ENCODE measurements around the gene EVL. TPM values are rescaled to one million over a fixed set of nuclear protein-coding genes. Genes with fewer than 3 reads are reported as not detected.

The EVL gene
- total and polyA plus RNA-seq, 2 donors (not counting 1 experiment from before 2014, with no cell fraction given), result 23.5 to 28.1 TPM

- DNase-seq (ENCODE audit: low read depth in 2 of 2), result no peak
- no peak overlapping the region for H3K9ac ChIP-seq (ENCODE audit: insufficient read depth, low read length)
- H2AFZ ChIP-seq (ENCODE audit: low read length), result no peak overlapping the region
- peaks cover 3% of the 10 kb centered on the region for H3K4me1 ChIP-seq (ENCODE audit: control insufficient read depth, extremely low read depth, insufficient read depth, low read length)
- H3K36me3 ChIP-seq (ENCODE audit: control insufficient read depth, insufficient read depth, low read length), result no peaks in the 10 kb centered on the region
- H3K27ac ChIP-seq (ENCODE audit: insufficient read depth, low read length), result no peak overlapping the region
- H3K4me2 ChIP-seq (ENCODE audit: extremely low read depth, insufficient read depth, low read length), result no peak overlapping the region
- TF ChIP-seq EZH2 (IDR thresholded peaks at IDR 0.05; ENCODE audit: low read length, missing control alignments), result no peak
- no peak for TF ChIP-seq CTCF (conservative IDR thresholded peaks at IDR 0.05 in 1 of 2, IDR thresholded peaks at IDR 0.05 in 1 of 2; ENCODE audit: low read depth in 1 of 2, low read length in 2 of 2)
- no peak overlapping the region for H3K4me3 ChIP-seq (replicated peaks in 1 of 4; ENCODE audit: control extremely low read depth in 1 of 4, insufficient read depth in 1 of 4, low read depth in 3 of 4, low read length in 4 of 4)
- H3K27me3 ChIP-seq (ENCODE audit: control insufficient read depth, insufficient read depth, low read length), result no peaks in the 10 kb centered on the region
- no peaks in the 10 kb centered on the region for H4K20me1 ChIP-seq (ENCODE audit: control insufficient read depth, extremely low read depth, insufficient read depth, low read length)
- no peaks in the 10 kb centered on the region for H3K79me2 ChIP-seq (ENCODE audit: control insufficient read depth, insufficient read depth, low read length)
- no peaks in the 10 kb centered on the region for H3K9me3 ChIP-seq (ENCODE audit: control insufficient read depth, insufficient read depth, low read depth, low read length)
Observed at GRCh38 chr14:100187247-100187833, 122.1 kb downstream of the EVL start.

DNA sequence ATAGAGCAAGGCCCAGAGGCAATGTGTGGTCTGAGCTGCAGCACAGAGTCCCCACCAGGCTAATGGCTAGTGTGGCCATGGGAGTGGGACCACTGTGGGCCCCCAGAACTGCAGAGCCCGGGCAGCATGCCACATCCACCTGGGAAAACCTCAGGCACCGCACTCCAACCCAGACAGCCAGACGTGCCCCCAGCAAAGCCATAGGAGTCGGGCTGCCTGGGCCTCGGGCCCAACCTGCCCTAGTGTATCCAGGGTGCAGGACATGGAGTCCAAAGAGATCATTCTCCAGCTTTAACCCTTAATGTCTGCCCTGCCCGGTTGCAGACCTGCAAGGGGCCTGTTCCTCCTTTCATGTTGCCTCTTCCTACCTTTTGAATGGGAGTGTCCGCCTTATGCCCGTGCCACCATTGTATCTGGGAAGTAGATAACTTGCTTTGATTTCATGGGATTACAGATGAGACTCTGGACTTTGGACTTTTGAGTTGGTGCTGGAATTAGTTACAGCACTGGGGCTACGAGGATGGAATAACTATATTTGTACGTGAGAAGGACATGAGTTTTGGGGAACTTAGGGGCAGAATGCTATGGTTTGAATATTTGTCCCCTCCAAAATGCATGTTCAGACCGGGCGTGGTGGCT lies 123.3 kb downstream of the EVL start:
- no peaks in the 10 kb centered on the region for H3K9me3 ChIP-seq (ENCODE audit: control insufficient read depth, insufficient read depth, low read depth, low read length)
- no peak for DNase-seq (ENCODE audit: low read depth in 2 of 2)

GRCh38 chr14:100190126-100190525 lies 124.9 kb downstream of the EVL start:
- H3K36me3 ChIP-seq (ENCODE audit: control insufficient read depth, insufficient read depth, low read length), result no peaks in the 10 kb centered on the region
- TF ChIP-seq CTCF (conservative IDR thresholded peaks at IDR 0.05 in 1 of 2, IDR thresholded peaks at IDR 0.05 in 1 of 2; ENCODE audit: low read depth in 1 of 2, low read length in 2 of 2) (no peak), EZH2 (IDR thresholded peaks at IDR 0.05; ENCODE audit: low read length, missing control alignments) (no peak)
- peaks cover 6% of the 10 kb centered on the region for H3K4me1 ChIP-seq (ENCODE audit: control insufficient read depth, extremely low read depth, insufficient read depth, low read length)
- H3K4me2 ChIP-seq (ENCODE audit: extremely low read depth, insufficient read depth, low read length), result no peak overlapping the region
- H3K27me3 ChIP-seq (ENCODE audit: control insufficient read depth, insufficient read depth, low read length), result no peaks in the 10 kb centered on the region
- DNase-seq (ENCODE audit: low read depth in 2 of 2), result no peak
- no peak overlapping the region for H3K4me3 ChIP-seq (replicated peaks in 1 of 4; ENCODE audit: control extremely low read depth in 1 of 4, insufficient read depth in 1 of 4, low read depth in 3 of 4, low read length in 4 of 4)
- H3K27ac ChIP-seq (ENCODE audit: insufficient read depth, low read length), result no peak overlapping the region
- H2AFZ ChIP-seq (ENCODE audit: low read length), result no peak overlapping the region
- H3K9me3 ChIP-seq (ENCODE audit: control insufficient read depth, insufficient read depth, low read depth, low read length), result no peaks in the 10 kb centered on the region
- H3K79me2 ChIP-seq (ENCODE audit: control insufficient read depth, insufficient read depth, low read length), result no peaks in the 10 kb centered on the region
- H4K20me1 ChIP-seq (ENCODE audit: control insufficient read depth, extremely low read depth, insufficient read depth, low read length), result no peaks in the 10 kb centered on the region
- no peak overlapping the region for H3K9ac ChIP-seq (ENCODE audit: insufficient read depth, low read length)

More for the DNA sequence above, 123.3 kb downstream of the EVL start:
- H2AFZ ChIP-seq (ENCODE audit: low read length), result no peak overlapping the region
- no peaks in the 10 kb centered on the region for H3K79me2 ChIP-seq (ENCODE audit: control insufficient read depth, insufficient read depth, low read length)
- no peak overlapping the region for H3K4me3 ChIP-seq (replicated peaks in 1 of 4; ENCODE audit: control extremely low read depth in 1 of 4, insufficient read depth in 1 of 4, low read depth in 3 of 4, low read length in 4 of 4)
- no peak overlapping the region for H3K27ac ChIP-seq (ENCODE audit: insufficient read depth, low read length)
- no peaks in the 10 kb centered on the region for H3K27me3 ChIP-seq (ENCODE audit: control insufficient read depth, insufficient read depth, low read length)
- no peak overlapping the region for H3K9ac ChIP-seq (ENCODE audit: insufficient read depth, low read length)
- peaks cover 6% of the 10 kb centered on the region for H3K4me1 ChIP-seq (ENCODE audit: control insufficient read depth, extremely low read depth, insufficient read depth, low read length)
- no peaks in the 10 kb centered on the region for H4K20me1 ChIP-seq (ENCODE audit: control insufficient read depth, extremely low read depth, insufficient read depth, low read length)
- no peaks in the 10 kb centered on the region for H3K36me3 ChIP-seq (ENCODE audit: control insufficient read depth, insufficient read depth, low read length)
- H3K4me2 ChIP-seq (ENCODE audit: extremely low read depth, insufficient read depth, low read length), result no peak overlapping the region
- TF ChIP-seq EZH2 (IDR thresholded peaks at IDR 0.05; ENCODE audit: low read length, missing control alignments) (no peak), CTCF (conservative IDR thresholded peaks at IDR 0.05 in 1 of 2, IDR thresholded peaks at IDR 0.05 in 1 of 2; ENCODE audit: low read depth in 1 of 2, low read length in 2 of 2) (no peak)

All from fibroblast of lung (primary cell).